ENCODE measurements around the gene NDST4. TPM values are rescaled to one million over a fixed set of nuclear protein-coding genes. Genes with fewer than 3 reads are reported as not detected.

Gene NDST4
- total RNA-seq, 4 donors from 2014 or later: 0.83 TPM; not detected in 3

GRCh38 chr4:115152081-115152480 is 38.7 kb upstream of the NDST4 start:
- Histone ChIP-seq H3K9me3 (no peaks in the 10 kb centered on the region), H3K27me3 (no peaks in the 10 kb centered on the region), H3K36me3 (no peaks in the 10 kb centered on the region), H3K27ac (no peak overlapping the region), H3K4me1 (no peaks in the 10 kb centered on the region), H3K4me3 (replicated peaks in 1 of 3) (no peak overlapping the region)
- WGBS, 2 donors: 87% methylated on average over 3 of the region's 3 CpGs
- no peak for DNase-seq
- intact Hi-C loops (cut with DNase I): no loop called here
- TF ChIP-seq, protein P1, sequence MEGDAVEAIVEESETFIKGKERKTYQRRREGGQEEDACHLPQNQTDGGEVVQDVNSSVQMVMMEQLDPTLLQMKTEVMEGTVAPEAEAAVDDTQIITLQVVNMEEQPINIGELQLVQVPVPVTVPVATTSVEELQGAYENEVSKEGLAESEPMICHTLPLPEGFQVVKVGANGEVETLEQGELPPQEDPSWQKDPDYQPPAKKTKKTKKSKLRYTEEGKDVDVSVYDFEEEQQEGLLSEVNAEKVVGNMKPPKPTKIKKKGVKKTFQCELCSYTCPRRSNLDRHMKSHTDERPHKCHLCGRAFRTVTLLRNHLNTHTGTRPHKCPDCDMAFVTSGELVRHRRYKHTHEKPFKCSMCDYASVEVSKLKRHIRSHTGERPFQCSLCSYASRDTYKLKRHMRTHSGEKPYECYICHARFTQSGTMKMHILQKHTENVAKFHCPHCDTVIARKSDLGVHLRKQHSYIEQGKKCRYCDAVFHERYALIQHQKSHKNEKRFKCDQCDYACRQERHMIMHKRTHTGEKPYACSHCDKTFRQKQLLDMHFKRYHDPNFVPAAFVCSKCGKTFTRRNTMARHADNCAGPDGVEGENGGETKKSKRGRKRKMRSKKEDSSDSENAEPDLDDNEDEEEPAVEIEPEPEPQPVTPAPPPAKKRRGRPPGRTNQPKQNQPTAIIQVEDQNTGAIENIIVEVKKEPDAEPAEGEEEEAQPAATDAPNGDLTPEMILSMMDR (IDR thresholded peaks at IDR 0.05): no peak
- no peak for TF ChIP-seq POLR2A (IDR thresholded peaks at IDR 0.05)

DNA sequence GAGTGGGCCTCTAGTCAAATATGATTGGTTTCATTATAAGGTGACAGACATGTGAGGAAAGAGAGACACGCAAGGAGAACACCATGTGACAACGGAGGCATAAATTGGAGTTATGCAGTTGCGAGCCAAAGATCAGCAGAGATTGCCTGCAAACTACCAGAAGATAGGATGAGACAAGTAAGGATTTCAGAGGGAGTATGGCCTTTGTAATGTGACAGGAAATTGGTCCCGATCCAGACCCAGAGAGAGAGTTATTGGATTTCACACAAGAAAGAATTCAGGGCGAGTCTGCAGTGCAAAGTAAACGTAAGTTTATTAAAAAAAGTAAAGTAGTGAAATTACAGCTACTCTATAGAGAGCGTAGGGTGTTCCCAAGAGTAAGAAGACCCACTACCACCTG is 35.7 kb upstream of the NDST4 start:
- no peak overlapping the region for H3K4me3 ChIP-seq (replicated peaks in 1 of 3)
- no peaks in the 10 kb centered on the region for H3K9me3 ChIP-seq
- H3K36me3 ChIP-seq: no peaks in the 10 kb centered on the region
- no peak for DNase-seq
- H3K4me1 ChIP-seq: no peaks in the 10 kb centered on the region
- intact Hi-C loops (cut with DNase I): no loop called here
- H3K27ac ChIP-seq: no peak overlapping the region
- 82 to 83% methylated on average over 7 of the region's 7 CpGs for WGBS, 2 donors
- TF ChIP-seq POLR2A (IDR thresholded peaks at IDR 0.05): no peak
- TF ChIP-seq, protein P1 (IDR thresholded peaks at IDR 0.05): no peak
- H3K27me3 ChIP-seq: no peaks in the 10 kb centered on the region

GRCh38 chr4:115145393-115146160 is 32.2 kb upstream of the NDST4 start:
- no peaks in the 10 kb centered on the region for H3K9me3 ChIP-seq
- no peaks in the 10 kb centered on the region for H3K27me3 ChIP-seq
- no peaks in the 10 kb centered on the region for H3K36me3 ChIP-seq
- H3K27ac ChIP-seq: no peak overlapping the region
- H3K4me3 ChIP-seq (replicated peaks in 1 of 3): no peak overlapping the region
- H3K4me1 ChIP-seq: no peaks in the 10 kb centered on the region
- TF ChIP-seq POLR2A (IDR thresholded peaks at IDR 0.05): no peak
- TF ChIP-seq, protein P1 (IDR thresholded peaks at IDR 0.05): no peak
- peak; percentile 11 to 18 for DNase-seq
- WGBS, 2 donors: 38 to 40% methylated on average over 3 of the region's 3 CpGs
- intact Hi-C loops (cut with DNase I): no loop called here

DNA sequence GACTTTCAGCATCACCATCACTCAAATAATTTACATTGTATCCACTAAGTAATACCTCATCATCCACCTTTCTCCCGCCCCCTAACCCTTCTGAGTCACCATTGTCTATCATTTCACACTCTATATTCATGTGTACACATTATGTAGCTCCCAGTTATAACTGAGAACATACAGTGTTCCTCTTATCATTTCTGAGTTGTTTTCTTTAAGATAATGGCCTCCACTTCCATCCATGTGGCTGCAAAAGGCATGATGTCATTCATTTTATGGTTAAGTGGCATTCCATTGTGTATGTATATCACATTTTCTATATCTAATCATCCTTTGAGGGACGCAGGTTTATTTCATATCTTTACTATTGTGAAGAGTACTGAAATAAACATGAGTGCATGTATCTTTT is 14.6 kb upstream of the NDST4 start:
- H3K4me3 ChIP-seq (replicated peaks in 1 of 3): no peak overlapping the region
- no peaks in the 10 kb centered on the region for H3K9me3 ChIP-seq
- H3K36me3 ChIP-seq: no peaks in the 10 kb centered on the region
- intact Hi-C loops (cut with DNase I): no loop called here
- TF ChIP-seq, protein P1 (IDR thresholded peaks at IDR 0.05): no peak
- TF ChIP-seq POLR2A (IDR thresholded peaks at IDR 0.05): no peak
- H3K27me3 ChIP-seq: no peaks in the 10 kb centered on the region
- no peak for DNase-seq
- H3K4me1 ChIP-seq: peaks cover 0 to 8% of the 10 kb centered on the region in 2 donors
- WGBS, 2 donors: 81% methylated on average over 2 of the region's 2 CpGs
- H3K27ac ChIP-seq: no peak overlapping the region

DNA sequence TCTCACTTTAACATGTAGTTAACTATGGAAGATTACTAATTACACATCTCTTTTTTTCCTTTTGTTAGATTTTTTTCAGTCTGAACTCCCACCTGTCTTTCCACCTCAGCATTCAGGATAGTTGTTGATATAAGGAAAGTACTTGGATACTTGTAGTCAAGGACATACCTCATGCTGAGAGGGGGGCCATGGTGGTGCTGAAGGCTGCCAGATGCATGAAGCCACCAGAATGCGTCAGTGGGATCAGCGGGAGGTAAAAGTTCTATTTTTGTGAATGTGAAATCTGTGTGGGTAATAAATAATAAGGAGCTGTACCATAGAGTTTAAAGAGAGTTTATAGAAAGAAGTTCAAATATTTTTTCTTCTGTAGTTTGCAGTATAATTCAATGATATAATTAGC is 13.1 kb upstream of the NDST4 start:
- peaks cover 0 to 8% of the 10 kb centered on the region in 2 donors for H3K4me1 ChIP-seq
- peak; percentile 6 to 40 for DNase-seq
- no peaks in the 10 kb centered on the region for H3K9me3 ChIP-seq
- H3K27me3 ChIP-seq: no peaks in the 10 kb centered on the region
- TF ChIP-seq, protein P1 (IDR thresholded peaks at IDR 0.05): no peak
- TF ChIP-seq POLR2A (IDR thresholded peaks at IDR 0.05): no peak
- 25 to 34% methylated on average over 2 of the region's 2 CpGs for WGBS, 2 donors
- no peak overlapping the region for H3K4me3 ChIP-seq (replicated peaks in 1 of 3)
- H3K27ac ChIP-seq: no peak overlapping the region
- H3K36me3 ChIP-seq: no peaks in the 10 kb centered on the region
- intact Hi-C loops (cut with DNase I): no loop called here

All from thyroid gland (tissue), 4 donors.